ENCODE measurements around the gene CBLC. TPM values are rescaled to one million over a fixed set of nuclear protein-coding genes. Genes with fewer than 3 reads are reported as not detected.

Gene CBLC
- total RNA-seq, 6 experiments from 2014 or later = not detected

DNA sequence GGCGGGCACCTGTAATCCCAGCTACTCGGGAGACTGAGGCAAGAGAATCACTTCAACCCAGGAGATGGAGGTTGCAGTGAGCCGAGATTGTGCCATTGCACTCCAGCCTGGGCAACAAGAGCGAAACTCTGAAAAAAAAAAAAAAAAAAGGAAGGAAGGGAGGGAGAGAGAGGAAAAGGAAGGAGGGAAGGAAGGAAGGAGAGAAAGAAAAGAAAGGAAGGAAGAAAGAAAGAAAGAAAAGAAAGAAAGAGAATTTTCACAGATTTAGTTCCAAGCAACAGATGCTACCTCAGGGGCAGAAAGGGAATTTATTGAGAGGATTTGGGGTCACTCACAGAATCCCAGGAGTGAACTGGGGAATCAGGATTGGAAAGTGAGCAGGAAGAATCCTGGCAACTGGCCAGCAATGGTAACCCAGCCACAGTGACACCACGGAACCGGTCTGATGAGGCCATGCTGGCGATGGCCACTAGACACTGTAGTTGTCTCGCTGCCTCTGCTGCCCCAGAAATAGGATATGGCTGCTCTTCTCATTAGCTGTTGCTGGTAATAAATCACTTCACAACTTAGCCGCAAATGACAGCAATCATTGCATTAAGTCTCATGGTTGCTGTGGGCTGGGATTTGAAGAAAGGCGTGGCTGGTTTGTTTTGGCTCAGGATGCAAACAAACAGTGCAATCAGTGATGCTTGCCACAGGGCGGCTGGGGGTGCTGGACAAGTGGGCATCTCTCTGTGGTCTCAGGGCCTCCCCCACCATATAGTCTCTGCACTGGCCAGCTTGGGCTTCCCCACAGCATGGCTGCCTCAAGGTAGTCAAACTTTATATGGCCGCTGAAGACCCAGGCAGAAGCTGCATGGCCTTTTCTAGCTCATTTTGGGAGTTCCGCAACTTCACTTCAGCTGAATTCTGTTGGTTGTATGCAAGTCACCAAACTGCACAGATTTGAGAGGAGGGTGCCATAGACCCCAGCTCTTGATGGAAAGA lies 26.0 kb downstream of the CBLC start:
- peaks cover 12% of the 10 kb centered on the region for H3K27me3 Mint-ChIP-seq (ENCODE audit: insufficient read depth)
- H3K27ac Mint-ChIP-seq = no peak overlapping the region
- H3K4me1 Mint-ChIP-seq (ENCODE audit: low read depth) = peaks cover 10% of the 10 kb centered on the region
- no peaks in the 10 kb centered on the region for H3K9me3 Mint-ChIP-seq
- no peak overlapping the region for H3K4me3 Mint-ChIP-seq
- no peak for DNase-seq
- TF ChIP-seq, protein P1, sequence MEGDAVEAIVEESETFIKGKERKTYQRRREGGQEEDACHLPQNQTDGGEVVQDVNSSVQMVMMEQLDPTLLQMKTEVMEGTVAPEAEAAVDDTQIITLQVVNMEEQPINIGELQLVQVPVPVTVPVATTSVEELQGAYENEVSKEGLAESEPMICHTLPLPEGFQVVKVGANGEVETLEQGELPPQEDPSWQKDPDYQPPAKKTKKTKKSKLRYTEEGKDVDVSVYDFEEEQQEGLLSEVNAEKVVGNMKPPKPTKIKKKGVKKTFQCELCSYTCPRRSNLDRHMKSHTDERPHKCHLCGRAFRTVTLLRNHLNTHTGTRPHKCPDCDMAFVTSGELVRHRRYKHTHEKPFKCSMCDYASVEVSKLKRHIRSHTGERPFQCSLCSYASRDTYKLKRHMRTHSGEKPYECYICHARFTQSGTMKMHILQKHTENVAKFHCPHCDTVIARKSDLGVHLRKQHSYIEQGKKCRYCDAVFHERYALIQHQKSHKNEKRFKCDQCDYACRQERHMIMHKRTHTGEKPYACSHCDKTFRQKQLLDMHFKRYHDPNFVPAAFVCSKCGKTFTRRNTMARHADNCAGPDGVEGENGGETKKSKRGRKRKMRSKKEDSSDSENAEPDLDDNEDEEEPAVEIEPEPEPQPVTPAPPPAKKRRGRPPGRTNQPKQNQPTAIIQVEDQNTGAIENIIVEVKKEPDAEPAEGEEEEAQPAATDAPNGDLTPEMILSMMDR (IDR thresholded peaks at IDR 0.05) = no peak
- no peaks in the 10 kb centered on the region for H3K36me3 Mint-ChIP-seq (ENCODE audit: low read depth)

DNA sequence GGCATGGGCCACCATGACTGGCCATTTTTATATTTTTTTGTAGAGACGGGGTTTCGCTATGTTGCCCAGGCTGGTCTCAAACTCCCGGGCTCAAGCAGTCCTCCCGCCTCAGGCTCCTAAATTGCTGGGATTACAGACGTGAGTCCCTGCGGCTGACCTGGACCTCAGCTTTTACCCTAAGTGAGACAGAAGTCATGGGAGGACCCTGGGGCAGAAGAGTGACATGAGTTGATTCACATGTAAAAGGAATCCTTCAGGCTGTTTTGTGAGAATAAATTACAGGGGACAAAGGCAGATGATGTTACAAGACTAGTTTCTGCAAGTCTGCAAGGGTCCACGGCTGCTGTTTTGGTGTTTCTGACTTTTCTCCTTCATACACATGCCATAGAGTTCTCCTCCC lies 28.6 kb downstream of the CBLC start:
- Mint-ChIP-seq H3K27me3 (ENCODE audit: insufficient read depth) (peaks cover 13% of the 10 kb centered on the region), H3K4me1 (ENCODE audit: low read depth) (peaks cover 7% of the 10 kb centered on the region), H3K36me3 (ENCODE audit: low read depth) (no peaks in the 10 kb centered on the region), H3K9me3 (no peaks in the 10 kb centered on the region), H3K27ac (no peak overlapping the region), H3K4me3 (no peak overlapping the region)
- TF ChIP-seq, protein P1 (IDR thresholded peaks at IDR 0.05) = no peak
- DNase-seq = no peak

DNA sequence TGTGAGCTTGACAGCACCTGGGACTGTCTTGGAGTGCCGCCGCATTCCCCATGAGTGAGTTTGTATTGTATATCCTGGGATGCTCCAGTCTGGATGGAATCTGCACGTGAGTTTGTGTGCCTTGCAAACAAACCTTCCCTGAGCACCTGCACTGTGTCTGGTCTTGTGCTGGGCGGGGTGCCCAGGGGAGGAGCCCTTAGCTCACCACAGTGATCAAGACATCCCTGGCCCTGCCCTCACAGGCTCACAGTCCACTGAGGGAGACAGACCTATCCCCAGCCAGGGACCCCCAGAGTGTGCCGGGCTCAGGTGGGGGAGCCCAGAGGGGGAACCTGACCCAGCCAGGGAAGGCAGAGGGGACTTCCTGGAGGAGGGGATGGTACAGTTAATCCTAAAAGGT lies 29.5 kb downstream of the CBLC start:
- H3K27me3 Mint-ChIP-seq (ENCODE audit: insufficient read depth) = peaks cover 15% of the 10 kb centered on the region
- DNase-seq = no peak
- H3K4me3 Mint-ChIP-seq = no peak overlapping the region
- TF ChIP-seq, protein P1 (IDR thresholded peaks at IDR 0.05) = no peak
- no peak overlapping the region for H3K27ac Mint-ChIP-seq
- H3K4me1 Mint-ChIP-seq (ENCODE audit: low read depth) = peaks cover 7% of the 10 kb centered on the region
- H3K9me3 Mint-ChIP-seq = no peaks in the 10 kb centered on the region
- H3K36me3 Mint-ChIP-seq (ENCODE audit: low read depth) = no peaks in the 10 kb centered on the region

DNA sequence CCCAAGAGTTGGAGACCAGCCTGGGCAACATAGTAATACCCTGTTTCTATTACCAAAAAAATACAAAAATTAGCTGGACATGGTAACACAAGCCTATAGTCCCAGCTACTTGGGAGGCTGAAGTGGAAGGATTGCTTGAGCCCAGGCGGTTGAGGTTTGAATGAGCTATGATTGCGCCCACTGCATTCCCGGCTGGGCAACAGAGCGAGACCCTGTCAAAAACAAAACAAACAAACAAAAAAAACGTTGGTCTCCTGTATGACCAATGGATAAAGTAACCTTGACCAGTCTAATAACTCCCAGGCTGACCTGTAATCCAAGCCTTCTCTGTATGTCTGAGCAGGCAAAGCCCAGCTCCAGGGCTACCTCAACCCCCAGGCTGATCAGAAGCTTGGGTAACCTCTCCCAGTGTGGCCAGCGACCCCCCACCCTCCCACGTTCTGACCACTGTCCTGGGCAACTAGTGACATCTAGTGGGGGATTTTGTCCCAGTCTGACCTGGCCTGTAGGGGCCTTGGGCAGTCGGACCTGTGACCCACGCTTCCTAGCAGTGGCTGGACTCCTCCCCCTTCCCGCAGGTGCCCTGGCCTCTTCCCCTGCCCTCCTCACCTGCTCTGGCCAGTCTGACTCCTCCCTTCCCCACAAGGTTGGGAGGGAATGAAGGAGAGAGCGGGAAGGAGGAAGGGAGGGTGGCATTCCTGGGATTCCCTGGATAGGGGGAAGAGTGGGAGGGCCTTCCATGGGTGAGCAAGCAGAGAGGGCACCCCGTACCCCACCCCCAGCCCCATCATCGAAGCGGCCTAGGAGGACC lies 30.2 kb downstream of the CBLC start:
- Mint-ChIP-seq H3K4me3 (peak overlapping the region; percentile 71), H3K4me1 (ENCODE audit: low read depth) (peaks cover 7% of the 10 kb centered on the region), H3K27ac (peak overlapping the region; percentile 41; the same call in 1 of the 2 replicates), H3K36me3 (ENCODE audit: low read depth) (no peaks in the 10 kb centered on the region), H3K9me3 (no peaks in the 10 kb centered on the region), H3K27me3 (ENCODE audit: insufficient read depth) (peaks cover 17% of the 10 kb centered on the region)
- no peak for DNase-seq
- TF ChIP-seq, protein P1 (IDR thresholded peaks at IDR 0.05) = peak; percentile 74

DNA sequence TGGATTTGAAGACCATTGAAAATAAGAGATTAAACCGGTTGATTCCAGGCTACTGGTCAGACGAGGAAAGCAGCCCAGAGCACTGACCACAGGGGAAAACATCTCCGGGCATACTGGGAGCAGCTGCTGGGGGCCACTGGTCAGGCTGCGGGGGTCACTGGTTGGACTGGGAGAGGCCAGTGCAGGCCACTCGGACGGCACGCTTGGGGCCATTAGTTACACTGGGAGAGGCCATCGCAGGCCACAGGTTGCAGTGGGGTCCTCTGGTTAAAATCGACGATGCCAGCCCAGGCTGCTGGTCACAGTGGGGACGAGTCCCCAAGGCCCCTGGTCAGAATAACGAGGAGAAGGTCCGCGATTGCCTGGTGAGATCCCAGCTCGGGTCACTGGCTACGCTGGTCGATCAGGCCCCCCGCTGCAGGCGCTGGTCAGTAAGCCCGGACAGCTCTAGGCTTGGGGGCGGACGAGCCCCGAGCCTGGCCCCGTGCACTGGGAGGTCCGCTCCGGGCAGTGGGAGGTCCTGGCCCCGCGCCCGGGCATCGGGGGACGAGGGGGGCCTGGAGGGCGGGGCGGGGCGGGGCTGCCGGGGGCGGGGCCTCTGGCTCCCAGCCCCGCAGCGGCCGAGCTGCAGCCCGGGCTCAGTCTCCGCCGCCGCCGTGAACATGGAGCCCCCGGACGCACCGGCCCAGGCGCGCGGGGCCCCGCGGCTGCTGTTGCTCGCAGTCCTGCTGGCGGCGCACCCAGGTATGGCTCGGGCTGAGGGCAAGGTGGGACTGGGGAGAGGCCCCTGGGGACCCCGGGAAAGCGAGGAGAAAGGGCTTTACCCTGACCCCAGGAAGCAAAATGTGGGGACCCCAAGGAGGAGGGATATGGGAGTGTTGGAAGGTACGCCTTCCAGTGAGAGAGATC lies 31.0 kb downstream of the CBLC start, which contains the start of gene BCAM:
Gene BCAM, plus strand, starts transcription at position 641 of the 909 bp plus-strand sequence. Its CDS starts 22 bp downstream, at position 663.
- TF ChIP-seq, protein P1 (IDR thresholded peaks at IDR 0.05) = no peak
- peak within 1 kb of the TSS; percentile 41; the same call in 1 of the 2 replicates for H3K27ac Mint-ChIP-seq
- peaks cover 7% of the 10 kb centered on the region for H3K4me1 Mint-ChIP-seq (ENCODE audit: low read depth)

More for the DNA sequence above, 31.0 kb downstream of the CBLC start, which contains the start of gene BCAM:
- H3K27me3 Mint-ChIP-seq (ENCODE audit: insufficient read depth) = peaks cover 17% of the 10 kb centered on the region
- no peaks in the 10 kb centered on the region; the same call in 1 of the 2 replicates for H3K36me3 Mint-ChIP-seq (ENCODE audit: low read depth)
- DNase-seq = no peak
- H3K9me3 Mint-ChIP-seq = no peaks in the 10 kb centered on the region
- H3K4me3 Mint-ChIP-seq = peak within 1 kb of the TSS; percentile 75

All from HFFc6 (cell line).